Trophoblast cell (in vitro differentiated cells and primary cell): ENCODE results near the gene VTI1A.

Source experiments
- DNase-seq, 2 donors: peaks; one replicate each; pipeline ENCODE4 v3.0.0-alpha.2; 2016
- H2AFZ ChIP-seq: 2 replicates; pipeline ENCODE4 v1.6.1; 2013; ENCODE audit warnings: low read length, moderate library complexity, mild to moderate bottlenecking; ENCODE audit not compliant: insufficient read depth, poor library complexity
- H2AK5ac ChIP-seq: 2 replicates; pipeline ENCODE4 v1.6.1; 2013; ENCODE audit warnings: mild to moderate bottlenecking, low read length
- H2BK120ac ChIP-seq: 2 replicates; pipeline ENCODE4 v1.6.1; 2013; ENCODE audit warnings: low read length, mild to moderate bottlenecking, moderate library complexity; ENCODE audit not compliant: insufficient read depth, poor library complexity
- H2BK12ac ChIP-seq: 2 replicates; pipeline ENCODE4 v1.6.1; 2013; ENCODE audit warnings: mild to moderate bottlenecking, low read length, moderate library complexity
- H2BK5ac ChIP-seq: 2 replicates; pipeline ENCODE4 v1.6.1; 2013; ENCODE audit warnings: low read length, low read depth, moderate library complexity, mild to moderate bottlenecking; ENCODE audit not compliant: poor library complexity
- H3K14ac ChIP-seq: 2 replicates; pipeline ENCODE4 v1.6.1; 2013; ENCODE audit warnings: mild to moderate bottlenecking, low read length
- H3K18ac ChIP-seq: 2 replicates; pipeline ENCODE4 v1.6.1; 2013; ENCODE audit warnings: mild to moderate bottlenecking, low read length
- H3K23ac ChIP-seq: 2 replicates; pipeline ENCODE4 v1.6.1; 2013; ENCODE audit warnings: low read length
- H3K27ac ChIP-seq: 2 replicates; pipeline ENCODE4 v1.5.1; 2013; ENCODE audit warnings: low read depth, mild to moderate bottlenecking, inconsistent platforms, low read length, moderate library complexity
- H3K27me3 ChIP-seq: 2 replicates; pipeline ENCODE4 v1.6.1; 2013; ENCODE audit warnings: inconsistent platforms, mild to moderate bottlenecking, low read length, moderate library complexity; ENCODE audit not compliant: insufficient read depth
- H3K36me3 ChIP-seq, 2 experiments: 1 replicate in 1 of 2; 2 replicates in 1 of 2; pipeline ENCODE4 v1.6.1; 2013; ENCODE audit warnings: low read length in 2 of 2, mild to moderate bottlenecking in 2 of 2, moderate library complexity in 1 of 2; ENCODE audit not compliant: insufficient read depth in 2 of 2, control insufficient read depth in 1 of 2
- H3K4ac ChIP-seq: 2 replicates; pipeline ENCODE4 v1.6.1; 2013; ENCODE audit warnings: low read depth, mild to moderate bottlenecking, low read length, moderate library complexity
- H3K4me1 ChIP-seq, 2 experiments: 1 replicate in 1 of 2; 2 replicates in 1 of 2; pipeline ENCODE4 v1.6.1; 2013; ENCODE audit warnings: low read length in 2 of 2, mild to moderate bottlenecking in 2 of 2, moderate library complexity in 1 of 2; ENCODE audit not compliant: insufficient read depth in 2 of 2, control insufficient read depth in 1 of 2
- H3K4me2 ChIP-seq: 2 replicates; pipeline ENCODE4 v1.6.1; 2013; ENCODE audit warnings: inconsistent platforms, mild to moderate bottlenecking, low read length, moderate library complexity
- H3K4me3 ChIP-seq: 2 replicates; pipeline ENCODE4 v1.5.1; 2013; ENCODE audit warnings: mild to moderate bottlenecking, low read depth, low read length, inconsistent platforms
- H3K79me1 ChIP-seq: one replicate; pipeline ENCODE4 v1.6.1; 2013; ENCODE audit warnings: low read length
- H3K79me2 ChIP-seq: 2 replicates; pipeline ENCODE4 v1.6.1; 2013; ENCODE audit warnings: low read length, mild to moderate bottlenecking; ENCODE audit not compliant: control insufficient read depth, insufficient read depth, poor library complexity
- H3K9ac ChIP-seq: 2 replicates; pipeline ENCODE4 v1.6.1; 2013; ENCODE audit warnings: mild to moderate bottlenecking, low read length
- H3K9me3 ChIP-seq: 2 replicates; pipeline ENCODE4 v1.6.1; 2013; ENCODE audit warnings: low read depth, mild to moderate bottlenecking, control low read depth, inconsistent platforms, low read length; ENCODE audit not compliant: insufficient read depth
- H4K12ac ChIP-seq: 2 replicates; pipeline ENCODE4 v1.6.1; 2013; ENCODE audit warnings: low read depth, mild to moderate bottlenecking, low read length, moderate library complexity
- H4K8ac ChIP-seq: 2 replicates; pipeline ENCODE4 v1.6.1; 2013; ENCODE audit warnings: low read depth, mild to moderate bottlenecking, low read length, moderate library complexity
- H4K91ac ChIP-seq: one replicate; pipeline ENCODE4 v1.6.1; 2013; ENCODE audit warnings: low read depth, mild to moderate bottlenecking, low read length, moderate library complexity
- WGBS: extraction: QIAGEN DNeasy Blood & Tissue Kit; methylation state at CpG from one replicate; pipeline ENCODE4 v1.1.7; 2013; ENCODE audit warnings: missing lambda C conversion rate; ENCODE audit not compliant: insufficient read length, insufficient coverage; ENCODE audit errors: extremely low coverage; 5-methylcytosine and 5-hydroxymethylcytosine counted together

VTI1A gene

DNA sequence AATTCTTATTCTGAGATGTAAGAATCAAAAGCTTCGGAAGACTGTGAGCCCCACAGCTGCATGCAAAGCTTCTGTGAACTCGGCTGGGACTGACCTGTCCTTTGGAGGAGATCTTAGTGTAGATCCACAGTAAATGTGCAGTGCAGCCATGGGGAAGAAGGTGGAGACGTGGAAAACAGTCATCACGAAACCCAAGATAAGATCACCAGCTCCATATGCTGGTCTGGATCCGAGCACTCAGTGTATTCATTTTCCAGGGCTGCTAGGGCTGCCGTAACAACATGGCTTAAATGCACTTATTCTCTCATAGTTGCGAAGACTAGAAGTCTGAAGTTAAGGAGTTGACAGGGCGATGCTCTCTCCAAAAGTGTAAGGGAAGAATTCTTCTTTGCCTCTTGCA lies 360.0 kb downstream of the VTI1A start:
- peak overlapping the region; percentile 66 for H2BK5ac ChIP-seq
- H3K18ac ChIP-seq, result peak overlapping the region; percentile 47
- H3K4me3 ChIP-seq, result no peak overlapping the region
- H2BK12ac ChIP-seq, result peak overlapping the region; percentile 61
- no peak overlapping the region for H4K8ac ChIP-seq
- peak overlapping the region; percentile 86 for H3K27ac ChIP-seq
- peak overlapping the region; percentile 81 for H3K14ac ChIP-seq
- no peak overlapping the region for H4K12ac ChIP-seq
- no peak overlapping the region for H3K9ac ChIP-seq
- H3K79me2 ChIP-seq, result peaks cover 2% of the 10 kb centered on the region
- H2AFZ ChIP-seq, result no peak overlapping the region
- no peak overlapping the region for H3K23ac ChIP-seq
- peak overlapping the region; percentile 64 for H2BK120ac ChIP-seq
- H2AK5ac ChIP-seq, result no peak overlapping the region
- H3K4me2 ChIP-seq, result no peak overlapping the region
- no CpG with 5 or more reads among the region's 8 CpGs for WGBS
- no peaks in the 10 kb centered on the region for H3K36me3 ChIP-seq
- H3K4me1 ChIP-seq, result peaks cover 43 to 51% of the 10 kb centered on the region in 2 experiments
- no peaks in the 10 kb centered on the region for H3K9me3 ChIP-seq
- H3K4ac ChIP-seq, result no peak overlapping the region
- peak; percentile 83 to 90 for DNase-seq
- no peaks in the 10 kb centered on the region for H3K27me3 ChIP-seq
- H4K91ac ChIP-seq, result peak overlapping the region; percentile 81
- H3K79me1 ChIP-seq, result peaks cover 52% of the 10 kb centered on the region

DNA sequence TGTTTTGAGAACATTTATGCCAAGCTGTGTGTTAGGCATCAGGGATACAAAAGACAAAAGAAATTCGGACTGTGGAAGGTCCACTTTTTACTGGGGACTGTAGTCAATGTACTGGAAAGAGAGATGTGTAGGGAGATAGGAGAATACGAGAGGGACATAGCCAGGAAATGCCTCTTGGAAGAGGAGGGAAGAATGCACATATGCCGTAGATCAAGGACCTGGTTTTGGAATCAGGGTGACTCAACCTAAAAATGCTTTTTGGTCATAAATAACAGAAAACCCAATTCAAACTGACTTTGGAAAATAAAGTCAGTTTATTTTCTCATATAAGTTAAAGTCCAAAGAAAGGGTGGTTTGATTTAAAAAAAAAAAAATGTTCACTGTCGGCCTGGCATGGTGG lies 362.7 kb downstream of the VTI1A start:
- Histone ChIP-seq H3K4me1 (peaks cover 51 to 58% of the 10 kb centered on the region in 2 experiments), H3K27ac (peak overlapping the region; percentile 98), H3K79me1 (peaks cover 59% of the 10 kb centered on the region), H3K23ac (no peak overlapping the region), H3K4me3 (no peak overlapping the region), H4K91ac (peak overlapping the region; percentile 58), H3K18ac (no peak overlapping the region), H4K8ac (peak overlapping the region; percentile 57), H2BK12ac (peak overlapping the region; percentile 24), H3K36me3 (no peaks in the 10 kb centered on the region), H3K14ac (peak overlapping the region; percentile 74), H2BK5ac (peak overlapping the region; percentile 82), H3K4ac (no peak overlapping the region), H3K79me2 (peaks cover 2% of the 10 kb centered on the region), H3K9ac (no peak overlapping the region), H2AFZ (no peak overlapping the region), H2BK120ac (peak overlapping the region; percentile 92), H3K4me2 (no peak overlapping the region), H3K9me3 (no peaks in the 10 kb centered on the region), H4K12ac (no peak overlapping the region), H3K27me3 (no peaks in the 10 kb centered on the region), H2AK5ac (peak overlapping the region; percentile 86)
- DNase-seq, result peak in 1 of 2 donors; percentile 20
- WGBS, result no CpG with 5 or more reads among the region's 4 CpGs

DNA sequence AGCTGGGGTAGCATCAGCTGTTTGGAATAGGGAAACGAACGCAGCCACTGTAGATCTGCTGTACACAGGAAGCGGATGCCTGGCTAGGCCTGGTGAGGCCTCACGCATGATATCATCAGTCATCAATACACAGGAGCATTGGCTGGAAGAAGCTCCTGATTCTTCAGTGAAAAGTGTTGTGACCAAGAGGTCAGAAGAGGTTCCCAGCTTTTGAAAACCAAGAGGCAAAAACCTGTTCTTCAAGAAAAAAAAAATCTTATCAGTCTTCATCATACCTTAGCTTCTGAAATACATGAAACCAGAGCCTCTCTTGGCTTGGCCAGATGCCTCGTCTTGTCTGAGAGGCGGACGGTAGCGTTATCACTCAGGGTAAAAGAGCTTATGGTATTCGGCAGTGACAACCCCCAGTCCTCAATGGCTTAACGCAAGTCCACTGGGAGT lies 363.7 kb downstream of the VTI1A start:
- H2AK5ac ChIP-seq, result peak overlapping the region; percentile 99
- H3K4ac ChIP-seq, result peak overlapping the region; percentile 35
- peak overlapping the region; percentile 28 for H4K12ac ChIP-seq
- H3K27me3 ChIP-seq, result no peaks in the 10 kb centered on the region
- no peaks in the 10 kb centered on the region for H3K9me3 ChIP-seq
- no peaks in the 10 kb centered on the region for H3K36me3 ChIP-seq
- H2AFZ ChIP-seq, result peak overlapping the region; percentile 43
- peak overlapping the region; percentile 98 for H3K27ac ChIP-seq
- H3K14ac ChIP-seq, result peak overlapping the region; percentile 78
- H2BK120ac ChIP-seq, result peak overlapping the region; percentile 97
- peak overlapping the region; percentile 90 for H3K18ac ChIP-seq
- H3K23ac ChIP-seq, result no peak overlapping the region
- no peak overlapping the region for H3K4me3 ChIP-seq
- H4K8ac ChIP-seq, result peak overlapping the region; percentile 92
- peaks cover 3% of the 10 kb centered on the region for H3K79me2 ChIP-seq
- H3K9ac ChIP-seq, result no peak overlapping the region
- no CpG with 5 or more reads among the region's 10 CpGs for WGBS
- H3K79me1 ChIP-seq, result peaks cover 59% of the 10 kb centered on the region
- peaks cover 51 to 60% of the 10 kb centered on the region in 2 experiments for H3K4me1 ChIP-seq
- H2BK12ac ChIP-seq, result peak overlapping the region; percentile 89
- H2BK5ac ChIP-seq, result peak overlapping the region; percentile 94
- H3K4me2 ChIP-seq, result peak overlapping the region; percentile 29
- H4K91ac ChIP-seq, result peak overlapping the region; percentile 96
- peak; percentile 94 to 98 for DNase-seq

DNA sequence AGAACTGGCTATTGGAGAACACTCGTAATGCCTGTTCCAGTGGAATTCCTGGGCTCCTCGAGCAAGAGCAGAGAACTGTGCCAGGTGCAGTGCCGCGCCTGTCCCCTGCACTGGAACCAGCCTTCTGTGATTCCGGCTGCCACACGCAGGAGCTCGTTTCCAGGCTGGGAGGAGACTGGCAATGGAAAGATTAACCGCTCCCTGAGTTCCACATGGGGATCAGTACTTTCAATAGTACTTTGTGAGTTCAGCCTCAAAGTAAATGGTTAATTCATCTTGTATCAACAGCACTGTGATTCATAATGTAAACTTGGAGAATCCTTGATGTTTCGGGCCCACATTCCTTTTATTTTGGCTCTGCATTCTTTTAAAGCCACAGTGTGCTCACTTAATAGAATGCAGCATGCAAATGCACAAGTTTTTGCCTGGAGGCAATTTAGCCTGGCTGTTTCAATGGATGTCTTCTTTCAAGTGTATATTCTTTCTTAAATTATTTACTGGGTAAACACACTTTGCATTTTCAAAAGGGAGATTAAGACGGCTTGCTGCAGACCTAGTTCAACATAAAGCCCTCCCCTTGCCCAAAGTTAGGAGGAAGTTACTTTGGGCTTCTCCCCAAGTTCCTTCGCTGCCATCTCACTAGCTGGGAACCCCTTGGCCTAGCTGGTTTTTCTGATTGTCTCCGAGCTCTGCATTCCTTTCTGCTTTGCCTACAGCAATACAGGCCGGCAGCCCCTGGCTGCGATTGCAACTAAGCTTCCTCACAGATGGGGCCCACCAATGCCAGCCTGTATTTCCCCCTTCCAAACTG lies 364.9 kb downstream of the VTI1A start:
- peak overlapping the region; percentile 87 for H2BK5ac ChIP-seq
- H3K27ac ChIP-seq, result peak overlapping the region; percentile 94
- peaks cover 53% of the 10 kb centered on the region for H3K79me1 ChIP-seq
- H3K23ac ChIP-seq, result no peak overlapping the region
- peak overlapping the region; percentile 55 for H2BK12ac ChIP-seq
- no peaks in the 10 kb centered on the region for H3K27me3 ChIP-seq
- peaks cover 43 to 54% of the 10 kb centered on the region in 2 experiments for H3K4me1 ChIP-seq
- peaks cover 3% of the 10 kb centered on the region for H3K79me2 ChIP-seq
- H3K14ac ChIP-seq, result peak overlapping the region; percentile 75
- peak overlapping the region; percentile 49 for H4K8ac ChIP-seq
- H4K12ac ChIP-seq, result no peak overlapping the region
- peak overlapping the region; percentile 83 for H4K91ac ChIP-seq
- no peak overlapping the region for H2AFZ ChIP-seq
- H2AK5ac ChIP-seq, result peak overlapping the region; percentile 25
- no peaks in the 10 kb centered on the region for H3K9me3 ChIP-seq
- peak overlapping the region; percentile 44 for H3K4me2 ChIP-seq
- peak overlapping the region; percentile 93 for H2BK120ac ChIP-seq
- WGBS, result no CpG with 5 or more reads among the region's 14 CpGs
- H3K4ac ChIP-seq, result no peak overlapping the region
- peak overlapping the region; percentile 49 for H3K18ac ChIP-seq
- no peaks in the 10 kb centered on the region for H3K36me3 ChIP-seq
- DNase-seq, result peak; percentile 86 to 98
- no peak overlapping the region for H3K4me3 ChIP-seq
- H3K9ac ChIP-seq, result no peak overlapping the region
